HG03196 (cell line): ENCODE data around the gene ANO2.

Source experiments
- ATAC-seq: cut with Tn5 transposase; IDR thresholded peaks from one replicate; pipeline ENCODE4 v1.9.1; 2021; ENCODE audit not compliant: unreplicated experiment

The ANO2 gene

DNA sequence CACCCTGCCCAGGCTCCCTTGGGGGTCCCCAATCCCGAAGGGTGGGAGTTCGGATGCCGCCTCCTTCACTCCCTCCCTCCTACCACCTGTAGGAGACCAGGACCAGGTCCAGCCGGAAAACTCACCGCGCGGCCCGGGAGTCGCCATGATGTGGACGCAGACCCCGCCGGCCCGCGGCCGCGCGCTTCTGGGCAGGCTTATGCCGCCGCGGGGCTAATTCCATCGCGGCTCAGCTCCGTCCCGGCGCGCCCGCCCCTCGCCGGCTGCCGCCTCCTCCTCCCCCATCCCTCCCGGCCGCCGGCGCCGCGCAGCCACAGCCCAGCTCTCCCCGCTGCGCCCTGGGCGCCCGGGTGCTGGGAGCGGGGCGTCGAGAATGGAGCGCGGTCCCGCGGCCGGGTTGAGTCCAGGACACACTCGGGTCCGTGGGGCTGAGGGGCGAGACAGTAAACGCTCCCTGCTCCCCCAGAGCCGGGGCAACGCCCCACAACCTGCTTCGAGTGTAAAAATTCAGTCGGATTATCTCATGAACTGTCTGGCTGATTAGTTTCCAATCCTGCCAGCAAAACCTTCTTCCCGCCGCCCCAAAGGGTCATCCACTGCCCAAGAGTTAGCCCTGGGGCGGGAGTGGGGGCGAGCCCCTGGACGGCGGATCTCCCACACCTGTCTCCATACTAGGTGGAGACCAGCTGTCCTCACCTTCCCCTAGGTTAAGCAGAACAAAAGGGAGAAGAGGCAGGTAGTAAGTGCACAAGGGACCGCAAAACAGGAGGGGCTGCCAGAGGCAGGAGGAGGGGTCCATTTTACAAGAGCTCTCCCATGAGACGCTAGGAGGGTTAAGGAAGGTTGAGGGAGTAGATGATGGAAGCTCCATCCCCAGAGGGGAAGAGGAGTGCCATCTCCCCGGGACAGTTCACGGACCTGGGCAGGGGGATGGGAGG is at the start of gene ANO2:
TSS of gene ANO2 (minus strand) at position 189 of the 938 bp plus-strand sequence. CDS start at position 147, 42 bp downstream.
- no peak for ATAC-seq

DNA sequence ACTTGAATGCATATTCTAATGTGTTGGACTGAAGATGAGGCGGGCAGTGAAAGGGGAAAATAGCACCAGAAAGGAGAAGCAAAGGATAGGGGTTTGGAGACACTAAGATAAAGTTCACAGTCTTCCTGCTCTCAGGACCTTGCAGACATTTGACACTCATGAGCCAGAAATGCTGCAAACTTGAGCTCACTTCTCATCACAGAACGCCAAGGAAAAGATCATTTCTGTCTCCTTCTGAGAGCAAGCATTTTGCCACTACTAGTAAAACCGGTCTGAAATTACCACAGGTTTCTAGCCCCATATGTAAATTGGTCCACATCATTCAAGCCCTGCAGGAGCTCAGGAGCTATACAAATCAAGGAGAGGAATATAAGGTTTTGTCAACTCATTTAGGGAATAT is 44.6 kb upstream of the ANO2 start:
- ATAC-seq = no peak

DNA sequence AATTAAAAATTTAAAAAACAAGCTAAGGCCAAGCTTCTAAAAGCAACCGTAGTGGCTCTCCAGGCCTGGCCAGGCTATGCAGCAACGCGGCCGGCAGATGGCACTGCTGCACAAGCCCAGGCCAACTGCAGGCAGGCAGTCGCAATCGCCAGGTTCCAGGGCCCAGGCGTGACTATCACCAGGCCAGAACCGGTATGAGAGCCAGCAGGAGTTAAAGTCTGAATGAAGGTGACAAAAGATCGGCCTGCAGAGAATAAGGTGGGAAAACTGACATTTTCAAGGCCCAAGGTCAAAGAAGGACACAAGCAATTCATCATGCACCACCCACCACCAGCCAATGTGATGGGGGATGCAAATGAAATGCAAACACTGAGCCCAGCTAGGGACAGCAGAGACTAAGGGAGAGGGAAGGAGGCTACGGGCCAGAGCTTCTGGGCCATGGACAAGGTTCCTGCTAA is 43.6 kb upstream of the ANO2 start:
- ATAC-seq = no peak

DNA sequence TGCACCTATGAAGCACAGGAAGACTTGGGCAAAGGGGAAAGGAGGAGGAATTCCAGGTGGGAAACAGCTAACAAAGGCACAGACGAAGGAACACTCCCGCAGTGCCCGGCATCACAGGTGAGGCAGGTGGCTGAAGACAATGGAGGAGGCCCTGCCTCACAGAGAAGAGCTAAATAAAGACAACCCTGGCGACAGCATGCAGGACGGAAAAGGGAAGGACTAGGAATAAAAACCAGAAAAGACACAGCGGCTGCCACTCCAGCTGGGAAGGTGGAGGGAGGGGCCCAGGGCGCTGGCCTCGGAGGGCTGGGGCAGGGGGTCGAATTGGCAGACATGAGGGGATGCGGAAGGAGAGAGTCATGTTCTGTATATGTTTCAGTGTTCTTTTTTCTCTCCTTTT is 43.0 kb upstream of the ANO2 start:
- ATAC-seq = no peak

DNA sequence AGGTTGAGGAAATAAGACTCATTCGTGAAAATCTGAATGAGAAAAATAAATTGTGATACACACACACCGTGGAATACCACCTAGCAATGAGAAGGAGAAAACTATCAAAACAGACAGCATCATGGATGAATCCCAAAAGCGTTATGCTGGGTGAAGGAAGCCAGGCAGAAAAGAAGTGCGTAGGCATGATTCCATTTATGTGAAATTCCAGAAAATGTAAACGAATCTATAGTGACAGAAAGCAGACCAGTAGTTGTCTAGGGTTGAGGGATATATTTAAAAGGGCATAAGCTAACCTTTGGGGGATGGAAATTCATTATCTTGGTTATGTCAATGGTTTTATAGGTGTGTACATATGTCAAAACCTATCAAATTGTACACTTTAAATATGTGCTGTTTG is 42.5 kb upstream of the ANO2 start:
- ATAC-seq = no peak

DNA sequence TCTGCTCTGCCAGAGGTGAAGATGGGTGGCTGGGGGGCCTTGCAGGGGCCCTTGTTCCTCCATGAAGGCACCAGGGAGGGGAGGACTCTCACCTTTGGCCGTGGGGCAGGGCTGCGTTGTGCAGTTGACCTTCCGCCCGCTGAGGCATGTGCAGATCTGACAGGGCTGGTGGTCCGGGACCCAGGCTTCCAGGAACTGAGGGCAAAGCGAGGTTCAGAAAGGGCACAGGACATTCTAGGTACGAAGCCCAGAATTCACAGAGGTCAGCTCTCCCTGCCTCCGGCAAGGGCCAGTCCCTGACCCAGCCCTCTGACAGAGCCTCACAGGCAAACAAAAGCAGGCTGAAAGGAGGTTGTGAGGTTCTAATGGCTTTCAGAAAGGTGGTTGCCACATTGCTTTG is 40.4 kb upstream of the ANO2 start:
- ATAC-seq = no peak

DNA sequence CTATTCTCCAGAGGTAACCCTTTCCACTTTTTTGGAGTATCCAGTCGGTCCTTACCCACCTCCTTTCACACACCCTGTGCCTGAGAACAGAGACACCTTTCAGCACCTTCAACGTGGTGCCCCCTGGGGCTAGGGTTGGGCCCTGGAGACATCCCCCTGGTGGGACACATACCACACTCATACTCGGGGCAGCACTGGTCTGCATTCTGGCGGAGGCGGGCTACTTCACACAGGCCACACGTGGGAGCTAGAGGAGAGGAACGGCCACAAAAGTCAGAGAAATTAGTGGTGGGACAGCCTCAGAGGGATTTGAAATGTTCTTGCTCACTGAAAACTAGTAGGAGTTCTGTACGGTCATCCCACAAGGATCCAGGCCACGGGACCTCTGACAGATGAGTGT is 39.8 kb upstream of the ANO2 start:
- ATAC-seq = no peak

DNA sequence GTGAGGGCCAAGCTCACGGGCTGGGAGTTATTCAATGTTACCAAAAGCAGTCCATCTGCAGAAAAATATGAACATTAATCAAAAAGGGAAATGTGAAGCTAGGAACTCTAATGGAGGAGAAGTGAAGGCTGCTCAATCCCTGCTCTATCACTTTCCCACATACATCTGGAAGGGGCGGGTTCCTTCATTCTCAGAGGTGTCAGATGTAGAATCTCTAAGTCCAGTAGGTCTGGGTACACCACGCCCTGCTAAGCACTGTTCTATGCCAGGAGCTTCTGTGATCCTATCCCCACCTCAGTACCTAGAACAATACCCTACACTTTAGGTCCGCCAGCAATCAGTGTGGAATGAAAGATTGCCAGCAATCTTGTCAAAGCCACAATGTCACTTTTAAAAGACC is 37.0 kb upstream of the ANO2 start:
- ATAC-seq = no peak

DNA sequence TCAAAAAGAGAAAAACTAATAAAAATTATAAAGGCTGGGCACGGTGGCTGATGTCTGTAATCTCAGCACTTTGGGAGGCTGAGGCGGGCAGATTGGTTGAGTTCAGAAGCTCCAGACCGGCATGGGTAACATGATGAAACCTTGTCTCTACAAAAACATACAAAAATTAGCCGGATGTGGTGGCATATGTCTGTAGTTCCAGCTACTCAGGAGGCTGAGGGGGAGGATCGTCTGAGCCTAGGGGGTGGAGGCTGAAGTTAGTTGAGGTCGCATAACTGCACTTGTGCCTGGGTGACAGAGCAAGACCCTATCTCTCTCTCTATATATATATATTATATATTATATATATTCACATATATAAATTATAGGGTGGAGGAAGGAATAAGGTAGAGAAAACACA is 32.5 kb upstream of the ANO2 start:
- ATAC-seq = no peak

DNA sequence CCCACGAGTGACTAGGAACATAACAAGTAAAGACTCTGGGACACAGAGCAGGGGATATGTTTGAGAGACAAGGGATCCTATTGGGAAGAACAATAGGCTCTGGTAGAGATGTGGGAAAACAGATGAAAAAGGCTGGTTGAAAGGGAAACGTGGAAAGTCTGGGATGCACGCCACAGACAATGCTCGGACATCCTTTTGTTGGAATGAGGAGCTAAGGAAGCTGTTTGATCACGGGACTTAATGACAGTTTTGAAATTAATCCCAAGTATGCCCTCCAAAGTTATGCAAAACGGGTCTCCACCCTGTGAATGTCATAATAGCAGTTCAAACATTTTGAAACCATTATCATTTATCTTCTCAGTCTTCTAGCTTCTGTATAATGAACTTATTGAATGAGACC is 31.7 kb upstream of the ANO2 start:
- ATAC-seq = no peak

DNA sequence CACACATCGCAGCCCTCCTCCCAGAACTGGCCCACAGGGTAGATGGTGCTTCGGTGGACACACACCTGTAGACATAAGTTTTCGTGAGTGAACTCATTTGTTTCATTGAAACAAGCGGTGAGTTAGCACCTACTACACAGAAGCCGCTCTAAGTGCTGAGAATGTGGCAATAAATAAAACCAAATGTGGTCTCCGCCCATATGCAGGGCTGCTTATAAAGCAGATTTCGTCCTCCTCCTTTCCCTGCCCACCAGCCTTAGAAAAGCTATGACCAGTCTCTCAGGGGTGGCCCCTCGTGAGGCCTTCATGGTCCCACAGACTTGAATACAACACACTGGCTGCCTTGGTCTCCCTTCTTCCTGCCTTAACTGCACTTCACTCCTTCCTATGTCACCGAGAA is 31.1 kb upstream of the ANO2 start:
- ATAC-seq = no peak

DNA sequence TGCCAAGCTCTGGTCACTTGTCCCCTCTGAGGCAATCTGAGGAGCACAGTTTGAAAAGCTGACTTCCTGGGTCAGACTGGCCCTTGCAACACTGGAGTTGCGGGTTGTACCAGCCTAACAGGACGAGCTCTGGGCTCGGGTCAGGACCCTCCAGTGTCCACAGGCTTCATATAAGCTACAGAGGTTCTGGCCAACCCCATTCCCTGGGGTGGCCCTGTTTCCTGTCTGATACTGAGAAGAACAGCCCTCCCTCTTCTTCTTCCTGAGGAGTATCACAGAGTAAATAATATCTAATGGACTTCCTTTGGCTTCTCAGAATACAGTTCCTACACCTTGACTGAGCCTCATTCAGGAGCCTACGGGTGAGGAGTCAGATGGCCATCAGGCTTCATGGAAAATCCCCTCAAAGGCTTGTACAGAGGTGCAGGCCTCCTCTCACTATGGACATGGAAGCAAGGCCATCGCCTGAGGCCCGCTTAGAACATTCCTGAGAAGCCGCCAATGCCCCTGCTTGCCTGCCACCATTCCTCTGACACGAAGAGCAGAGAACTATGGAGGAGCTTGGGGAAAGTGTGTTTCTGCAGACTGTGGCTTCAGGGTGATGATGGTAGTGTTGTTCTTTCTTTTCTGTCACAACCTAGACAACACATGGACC is 28.5 kb upstream of the ANO2 start:
- no peak for ATAC-seq

DNA sequence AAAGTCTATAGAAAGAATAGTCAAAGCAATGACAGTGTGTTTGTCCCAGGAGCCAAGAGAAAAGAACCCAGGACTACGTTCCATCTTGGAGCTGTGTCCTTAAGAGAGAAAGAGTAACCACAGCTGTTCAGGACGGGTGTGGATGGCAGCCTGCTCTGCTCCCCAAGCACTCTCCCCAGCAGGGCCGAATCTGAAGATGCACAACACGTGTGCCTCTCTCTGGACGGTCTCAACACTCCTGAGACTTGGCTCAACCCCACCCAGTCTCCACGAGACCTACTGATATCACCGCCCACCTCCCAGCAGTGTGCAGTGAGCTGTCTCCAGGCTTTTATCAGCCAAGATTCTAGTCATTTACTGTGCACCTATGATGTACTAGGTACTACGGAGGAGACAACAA is 27.3 kb upstream of the ANO2 start:
- no peak for ATAC-seq

DNA sequence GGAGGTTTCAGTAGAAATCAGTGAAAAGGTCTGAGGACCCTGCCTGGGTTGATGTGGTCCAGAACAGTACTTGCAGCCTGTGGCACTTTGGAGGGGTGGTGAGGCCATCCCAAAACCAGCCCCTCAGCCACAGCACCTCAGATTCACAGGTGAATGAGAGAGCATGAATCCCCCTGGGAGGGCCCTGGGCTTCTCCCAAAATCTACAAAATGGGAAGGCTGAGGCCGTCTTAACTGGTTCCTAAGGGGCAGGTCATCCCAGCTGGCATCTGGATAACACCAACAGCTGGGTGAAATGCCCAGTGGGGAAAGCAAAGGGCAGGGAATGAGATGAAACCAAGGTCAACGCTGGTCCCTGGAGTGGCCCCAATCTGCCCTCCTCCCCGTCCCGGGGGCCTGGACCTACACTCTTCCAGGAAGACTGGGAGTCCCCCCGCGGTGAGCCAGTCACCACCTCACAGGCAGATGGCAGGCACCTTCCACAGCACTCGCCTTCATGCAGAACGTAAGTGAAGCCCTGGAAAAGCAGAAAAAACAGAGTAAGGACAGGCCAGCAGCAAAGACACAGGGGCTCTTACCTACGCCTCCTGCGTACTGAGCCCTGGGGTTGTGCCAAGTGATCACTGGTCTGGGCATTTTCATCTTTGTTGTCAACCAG is 26.3 kb upstream of the ANO2 start:
- ATAC-seq = no peak

DNA sequence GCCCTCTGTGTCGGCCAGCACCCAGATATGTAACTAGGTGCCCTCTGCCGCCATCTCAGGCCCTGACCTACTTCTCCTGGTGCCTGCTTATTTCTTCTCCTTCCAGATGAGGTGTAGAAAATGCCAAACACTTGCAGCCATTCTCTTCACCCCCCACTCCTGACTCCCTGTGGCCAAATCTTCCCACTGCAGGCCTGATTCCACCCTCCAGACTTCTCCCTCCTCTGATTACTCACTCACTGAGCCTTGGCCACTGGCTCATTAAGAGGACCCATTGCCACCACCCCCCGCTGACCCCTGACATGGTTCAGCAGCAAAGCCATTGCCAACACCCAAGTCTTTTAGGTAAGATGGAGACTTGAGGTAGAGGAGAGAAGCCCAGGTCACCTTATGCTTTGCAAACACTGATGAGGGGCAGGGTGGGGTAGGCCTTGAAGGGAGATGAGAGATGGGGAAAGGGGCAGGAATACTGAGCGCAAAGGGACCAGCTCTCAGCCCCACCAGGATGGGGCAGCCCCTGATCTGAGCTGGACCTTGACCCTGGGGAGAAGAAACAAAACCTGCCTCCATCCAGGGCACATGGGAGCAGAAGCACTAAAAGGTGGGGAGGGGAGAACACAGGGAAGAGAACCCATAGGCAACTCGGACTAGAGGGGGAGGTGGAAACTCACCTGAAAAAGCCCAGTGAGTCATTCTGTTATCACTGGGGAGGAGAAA is 25.1 kb upstream of the ANO2 start:
- no peak for ATAC-seq

DNA sequence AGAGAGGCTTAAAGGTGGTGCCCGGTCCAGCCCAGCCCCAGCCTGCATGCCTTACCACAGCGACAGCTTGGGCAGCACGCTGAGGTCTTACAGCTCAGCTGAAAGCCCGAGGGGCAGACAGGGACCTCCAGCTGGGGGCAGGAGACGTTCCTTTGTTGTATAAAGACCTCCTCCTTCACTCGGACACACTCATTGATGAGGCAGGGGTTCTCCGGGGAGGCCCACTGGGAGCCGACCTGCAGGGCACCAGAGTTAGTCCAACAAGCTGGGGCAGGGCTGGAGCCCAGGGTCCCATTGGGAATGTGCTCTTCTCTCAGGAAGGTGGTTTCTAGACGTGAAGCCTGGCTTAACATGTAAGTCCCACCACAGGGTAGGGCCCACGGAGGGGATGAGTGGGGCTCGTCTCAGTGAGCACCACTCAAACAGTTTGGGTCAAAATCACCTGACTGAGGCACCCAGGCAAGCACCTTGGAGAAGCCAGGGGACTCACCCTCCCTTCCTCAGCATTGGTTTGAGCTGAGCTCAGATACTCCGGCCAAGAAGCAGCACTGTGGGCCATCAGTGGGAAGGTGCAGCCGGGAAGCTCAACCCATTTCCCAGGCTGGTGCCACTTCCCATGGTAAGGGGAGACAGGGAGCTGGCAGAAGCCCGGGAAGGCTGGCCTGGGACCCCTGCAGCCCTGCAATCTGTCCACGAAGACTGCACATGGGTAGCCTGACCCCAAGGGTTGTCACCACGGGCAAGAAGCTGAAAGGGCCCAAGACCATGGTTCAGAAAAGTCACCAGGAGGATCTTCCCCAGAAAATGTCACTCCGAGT is 24.3 kb upstream of the ANO2 start:
- ATAC-seq = no peak

DNA sequence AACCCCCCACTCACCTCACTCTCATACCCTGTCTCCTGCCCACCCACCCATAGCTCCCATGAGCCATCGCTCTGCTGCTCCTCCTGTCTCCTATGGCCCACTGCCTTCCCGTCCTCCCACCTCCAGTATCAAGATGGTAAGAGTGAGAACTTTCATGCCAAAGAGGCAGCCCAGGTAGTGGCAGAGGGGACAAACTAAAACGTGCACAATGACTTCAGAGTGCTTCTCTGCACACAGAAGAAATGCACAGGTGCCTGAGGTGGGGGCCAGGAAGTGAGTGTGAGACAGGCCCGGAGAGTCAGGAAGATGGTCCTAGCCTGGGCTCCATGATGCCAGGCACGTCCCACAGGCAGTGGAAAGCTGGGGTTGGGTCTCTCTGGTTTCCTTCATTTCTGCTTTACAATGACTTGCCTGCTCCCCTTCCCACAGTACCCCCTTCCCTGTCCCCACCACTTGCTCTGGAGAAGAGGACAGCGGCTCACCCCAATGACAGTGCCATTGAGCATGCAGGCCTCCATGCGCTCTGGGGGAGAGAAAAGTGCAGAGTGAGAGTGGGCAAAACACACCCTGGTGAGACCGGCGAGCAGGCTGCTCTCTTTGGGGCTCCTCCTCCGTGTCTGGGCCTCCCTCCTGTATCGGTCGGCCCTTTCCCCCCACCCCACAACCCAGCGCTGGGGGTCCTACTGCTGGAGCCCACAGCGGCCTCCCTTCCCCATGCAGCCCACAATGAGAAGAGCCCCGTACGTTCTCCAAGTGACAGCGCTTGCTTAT is 22.8 kb upstream of the ANO2 start:
- ATAC-seq = no peak

DNA sequence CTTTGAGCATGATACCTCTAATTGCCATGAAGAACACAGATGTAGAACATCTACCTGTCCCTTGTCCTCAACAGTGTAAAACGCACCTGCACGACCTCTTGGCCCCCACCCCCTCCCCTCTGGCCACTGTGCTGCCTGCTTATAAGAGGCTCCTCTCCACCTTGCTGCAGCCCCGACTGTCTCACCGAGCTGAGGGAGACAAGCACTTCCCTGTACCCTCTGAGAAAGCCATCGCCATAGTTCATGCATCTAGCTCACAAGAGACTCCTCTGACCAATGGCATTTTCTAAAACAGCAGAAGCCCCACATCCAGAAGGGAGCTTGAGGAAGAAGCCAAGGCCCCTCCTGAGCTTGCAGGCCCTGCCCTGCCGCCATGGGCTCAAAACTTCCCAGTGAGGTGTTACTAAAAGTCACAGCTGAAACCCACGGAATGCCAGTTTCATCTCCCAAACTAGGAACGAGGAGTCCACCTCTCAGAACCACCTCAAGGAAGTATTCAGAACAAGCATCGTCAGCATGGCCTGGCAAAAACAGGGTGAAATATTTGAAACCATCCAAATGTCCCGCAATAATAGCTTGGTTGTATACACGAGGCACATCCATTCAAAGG is 21.5 kb upstream of the ANO2 start:
- ATAC-seq = no peak

DNA sequence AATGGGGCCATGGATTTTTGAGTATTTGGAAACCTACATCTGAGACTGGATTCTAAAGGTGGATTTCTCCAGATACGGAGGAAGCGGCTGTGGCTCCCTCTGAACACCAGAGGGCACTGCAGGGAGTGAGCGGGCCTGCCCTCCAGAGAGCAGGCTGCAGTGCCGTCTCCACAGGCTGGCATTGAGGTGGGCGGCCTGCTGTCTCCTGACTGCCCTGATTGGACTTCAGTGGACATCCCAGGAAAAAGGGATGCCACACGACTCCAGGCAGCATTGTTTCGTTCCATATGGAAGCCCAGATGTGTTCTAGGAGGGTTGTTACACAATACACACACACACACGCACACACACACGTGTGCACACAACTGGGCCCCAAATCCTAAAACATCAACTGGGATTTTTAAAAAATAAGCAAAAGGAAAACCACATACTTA is 20.9 kb upstream of the ANO2 start:
- no peak for ATAC-seq
